ENCODE data around the gene HYI. TPM values are rescaled to one million over a fixed set of nuclear protein-coding genes. Genes with fewer than 3 reads are reported as not detected.

The HYI gene
- total RNA-seq, 1 donor from 2014 or later, result 46.5 TPM

- DNase-seq (ENCODE audit: low spot score), result peak; percentile 68
Measured at GRCh38 chr1:43444836-43445235, 8.9 kb downstream of the HYI start.

- DNase-seq (ENCODE audit: low spot score), result no peak
Measured at GRCh38 chr1:43444151-43444828, 9.4 kb downstream of the HYI start.

- no peak for DNase-seq (ENCODE audit: low spot score)
Measured at GRCh38 chr1:43443197-43443946, 10.4 kb downstream of the HYI start.

GRCh38 chr1:43442756-43443155, 11.0 kb downstream of the HYI start:
- no peak for DNase-seq (ENCODE audit: low spot score)

GRCh38 chr1:43441894-43442637, 11.7 kb downstream of the HYI start:
- DNase-seq (ENCODE audit: low spot score), result no peak

- DNase-seq (ENCODE audit: low spot score), result no peak
Measured at GRCh38 chr1:43441166-43441893, 12.4 kb downstream of the HYI start.

- DNase-seq (ENCODE audit: low spot score), result no peak
Measured at GRCh38 chr1:43440358-43440757, 13.4 kb downstream of the HYI start.

GRCh38 chr1:43439781-43440180, 13.9 kb downstream of the HYI start:
- DNase-seq (ENCODE audit: low spot score), result no peak

- DNase-seq (ENCODE audit: low spot score), result no peak
Measured at GRCh38 chr1:43438953-43439581, 14.7 kb downstream of the HYI start.

GRCh38 chr1:43438576-43438952, 15.2 kb downstream of the HYI start:
- DNase-seq (ENCODE audit: low spot score), result no peak

GRCh38 chr1:43438006-43438405, 15.7 kb downstream of the HYI start:
- DNase-seq (ENCODE audit: low spot score), result no peak

- no peak for DNase-seq (ENCODE audit: low spot score)
Measured at GRCh38 chr1:43437031-43437973, 16.4 kb downstream of the HYI start.

- peak; percentile 63 for DNase-seq (ENCODE audit: low spot score)
Measured at GRCh38 chr1:43436371-43436770, 17.4 kb downstream of the HYI start.

- peak; percentile 86 for DNase-seq (ENCODE audit: low spot score)
Measured at GRCh38 chr1:43435146-43436145, 18.3 kb downstream of the HYI start.

- DNase-seq (ENCODE audit: low spot score), result no peak
Measured at GRCh38 chr1:43434256-43434655, 19.5 kb downstream of the HYI start.

GRCh38 chr1:43432907-43433306, 20.8 kb downstream of the HYI start:
- DNase-seq (ENCODE audit: low spot score), result no peak

- no peak for DNase-seq (ENCODE audit: low spot score)
Measured at GRCh38 chr1:43432171-43432860, 21.4 kb downstream of the HYI start.

GRCh38 chr1:43431676-43432075, 22.1 kb downstream of the HYI start:
- no peak for DNase-seq (ENCODE audit: low spot score)
